Measurements from ENCODE around the gene PINK1.

PINK1 gene

GRCh38 chr1:20634065-20634593 lies 871 bp downstream of the PINK1 start:
- peak overlapping the region; percentile 84 for H3K4me3 ChIP-seq (ENCODE audit: low read depth, low read length)
- DNase-seq (ENCODE audit: low read depth) = no peak
- no peak for TF ChIP-seq CTCF (IDR thresholded peaks at IDR 0.05; ENCODE audit: low read depth, low read length, missing control alignments)

GRCh38 chr1:20634594-20635084 lies 1.4 kb downstream of the PINK1 start:
- no peak overlapping the region for H3K4me3 ChIP-seq (ENCODE audit: low read depth, low read length)
- DNase-seq (ENCODE audit: low read depth) = no peak
- TF ChIP-seq CTCF (IDR thresholded peaks at IDR 0.05; ENCODE audit: low read depth, low read length, missing control alignments) = no peak

GRCh38 chr1:20636785-20637347 lies 3.6 kb downstream of the PINK1 start:
- no peak for TF ChIP-seq CTCF (IDR thresholded peaks at IDR 0.05; ENCODE audit: low read depth, low read length, missing control alignments)
- no peak for DNase-seq (ENCODE audit: low read depth)
- no peak overlapping the region for H3K4me3 ChIP-seq (ENCODE audit: low read depth, low read length)

- TF ChIP-seq CTCF (IDR thresholded peaks at IDR 0.05; ENCODE audit: low read depth, low read length, missing control alignments) = peak; percentile 82
- DNase-seq (ENCODE audit: low read depth) = no peak
- H3K4me3 ChIP-seq (ENCODE audit: low read depth, low read length) = no peak overlapping the region
Measured at GRCh38 chr1:20640183-20640597, 6.9 kb downstream of the PINK1 start.

GRCh38 chr1:20641975-20642374 lies 8.7 kb downstream of the PINK1 start:
- TF ChIP-seq CTCF (IDR thresholded peaks at IDR 0.05; ENCODE audit: low read depth, low read length, missing control alignments) = no peak
- H3K4me3 ChIP-seq (ENCODE audit: low read depth, low read length) = no peak overlapping the region
- no peak for DNase-seq (ENCODE audit: low read depth)

- no peak for TF ChIP-seq CTCF (IDR thresholded peaks at IDR 0.05; ENCODE audit: low read depth, low read length, missing control alignments)
- no peak overlapping the region for H3K4me3 ChIP-seq (ENCODE audit: low read depth, low read length)
- no peak for DNase-seq (ENCODE audit: low read depth)
Measured at GRCh38 chr1:20643080-20643479, 9.8 kb downstream of the PINK1 start.

GRCh38 chr1:20644416-20644815 lies 11.2 kb downstream of the PINK1 start:
- DNase-seq (ENCODE audit: low read depth) = no peak
- no peak for TF ChIP-seq CTCF (IDR thresholded peaks at IDR 0.05; ENCODE audit: low read depth, low read length, missing control alignments)
- no peak overlapping the region for H3K4me3 ChIP-seq (ENCODE audit: low read depth, low read length)
